ENCODE measurements around the gene ROBO4.

The ROBO4 gene

DNA sequence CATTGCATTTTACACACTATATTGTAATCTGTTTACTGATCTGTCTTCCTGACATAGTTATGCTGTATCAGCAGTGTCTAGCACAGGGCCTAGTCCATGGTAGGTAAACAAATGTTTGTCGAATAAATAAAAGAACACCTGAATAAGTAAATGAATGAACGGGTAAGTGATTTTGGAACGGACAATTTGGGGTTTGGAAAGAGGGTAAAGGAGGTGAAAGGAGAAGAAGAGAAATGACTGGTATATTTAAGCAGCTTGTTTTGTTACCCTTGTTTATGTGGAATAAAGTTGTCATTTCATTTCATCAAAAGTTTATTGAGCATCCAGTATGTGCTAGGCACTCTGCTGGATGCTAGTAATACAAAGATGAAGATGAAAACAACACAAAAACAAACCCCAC lies 21.3 kb upstream of the ROBO4 start, which contains the start of gene HEPN1:
Gene HEPN1 (plus strand): TSS at position 301 of the 400 bp plus-strand sequence.
- DNase-seq (ENCODE audit: low read depth in 2 of 2), result no peak

DNA sequence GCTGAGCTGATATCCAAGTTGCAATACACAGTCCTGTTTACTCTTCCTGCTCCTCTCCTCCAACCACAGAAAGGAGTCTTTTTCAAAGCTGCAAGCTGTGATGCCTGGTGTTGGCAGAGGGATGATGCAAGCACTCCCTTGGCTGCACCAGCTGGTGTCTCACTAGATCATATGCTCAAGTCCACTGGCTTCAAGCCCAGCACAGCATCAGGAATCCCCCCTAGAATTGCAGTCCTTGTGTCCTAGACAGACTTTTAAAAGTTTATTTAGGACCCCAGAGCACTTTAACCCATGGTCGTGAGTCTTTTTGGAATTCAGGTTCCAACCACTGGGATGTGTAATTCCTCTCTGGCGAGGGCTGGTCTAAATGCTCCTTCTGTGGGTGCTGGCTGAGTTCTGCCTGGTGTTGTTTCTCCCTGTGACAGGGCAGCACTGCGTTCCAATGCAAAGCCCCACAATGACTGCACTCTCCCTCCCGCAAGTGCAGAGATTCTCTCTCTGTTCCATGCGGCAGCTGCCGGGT lies 19.5 kb upstream of the ROBO4 start:
- DNase-seq (ENCODE audit: low read depth in 2 of 2), result no peak

DNA sequence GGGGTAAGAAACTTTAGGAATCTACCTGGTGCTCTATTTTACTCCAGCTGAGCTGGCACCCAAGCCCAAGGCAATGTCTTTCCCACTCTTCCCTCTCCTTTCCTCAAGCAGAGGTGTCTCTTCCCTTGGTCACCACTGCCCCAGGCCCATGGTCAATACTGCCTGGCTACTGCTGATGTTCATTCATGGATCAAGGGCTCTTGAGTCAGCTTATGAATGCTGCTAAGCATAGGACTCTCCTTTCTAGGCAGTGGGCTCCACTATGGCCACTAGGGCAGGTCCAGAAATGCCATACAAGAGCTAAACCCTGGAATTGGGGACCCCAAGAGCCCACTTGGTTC lies 18.7 kb upstream of the ROBO4 start:
- no peak for DNase-seq (ENCODE audit: low read depth in 2 of 2)

DNA sequence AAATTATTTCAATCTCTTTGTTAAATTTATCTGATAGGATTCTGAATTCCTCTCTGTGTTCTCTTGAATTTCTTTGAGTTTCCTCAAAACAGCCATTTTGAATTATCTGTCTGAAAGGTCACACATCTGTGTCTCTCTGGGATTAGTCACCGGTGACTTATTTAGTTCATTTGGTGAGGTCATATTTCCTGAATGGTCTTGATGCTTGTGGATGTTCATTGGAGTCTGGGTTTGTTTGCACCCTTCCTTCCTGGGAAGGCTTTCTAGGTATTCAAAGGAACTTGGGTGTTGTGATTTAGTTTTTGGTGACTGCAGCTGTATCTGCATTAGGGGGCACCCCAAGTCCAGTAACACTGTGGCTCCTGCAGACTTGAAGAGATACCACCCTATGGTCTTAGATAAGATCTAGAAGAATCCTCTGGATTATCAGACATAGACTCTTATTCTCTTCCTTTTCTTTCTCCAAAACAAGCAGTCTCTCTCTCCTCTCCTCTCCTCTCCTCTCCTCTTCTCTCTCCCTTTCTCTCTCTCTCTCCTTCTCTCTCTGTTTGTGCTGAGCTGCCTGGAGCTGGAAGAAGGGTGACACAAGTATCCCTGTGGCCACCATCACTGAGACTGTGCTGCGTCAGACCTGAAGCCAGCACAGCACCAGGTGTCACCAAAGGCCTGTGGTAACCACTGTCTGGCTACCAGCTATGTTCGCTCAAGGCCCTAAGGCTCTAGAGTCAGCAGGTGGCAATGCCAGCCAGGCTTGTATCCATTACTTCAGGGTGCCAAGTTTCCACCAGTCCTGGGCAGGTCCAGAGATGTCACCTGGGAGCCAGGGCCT lies 18.1 kb upstream of the ROBO4 start:
- DNase-seq (ENCODE audit: low read depth in 2 of 2), result no peak

DNA sequence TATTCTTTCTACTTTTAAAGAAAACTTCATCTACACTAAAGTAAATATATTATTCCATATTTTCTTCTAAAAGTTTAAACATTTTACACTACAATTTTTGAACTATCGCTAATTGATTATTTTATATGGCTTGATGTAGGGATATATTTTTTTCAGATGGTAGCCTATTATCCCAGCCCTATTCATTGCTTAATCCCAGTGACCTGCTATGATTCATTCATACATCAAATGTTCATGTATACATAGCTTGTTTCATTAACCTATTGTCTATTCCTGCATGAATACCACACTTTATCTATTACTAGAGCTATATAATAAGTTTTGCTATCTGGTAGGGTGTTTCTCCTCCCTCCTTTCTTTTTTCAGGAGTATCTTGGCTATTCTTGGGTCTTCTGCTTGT lies 5.0 kb upstream of the ROBO4 start:
- DNase-seq (ENCODE audit: low read depth in 2 of 2), result no peak

DNA sequence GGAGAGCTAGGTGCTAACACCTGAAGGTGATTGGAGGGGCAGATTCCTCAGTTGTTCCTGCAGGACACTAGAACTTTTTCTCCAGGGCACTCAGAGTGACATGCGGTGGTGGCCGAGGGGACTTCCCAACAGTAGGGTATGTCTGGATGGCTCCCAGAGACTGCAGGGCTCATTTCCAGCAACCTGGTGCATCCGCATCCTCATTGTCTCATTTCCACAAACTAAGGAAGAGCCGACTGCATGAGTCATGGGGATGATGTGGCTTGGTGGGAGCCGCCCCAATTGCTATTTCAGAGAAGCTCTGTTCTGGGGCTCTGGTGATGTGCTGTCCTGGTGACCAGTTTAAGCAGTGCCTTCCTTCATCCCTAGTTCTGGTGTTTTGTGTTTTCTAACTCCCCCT lies 2.8 kb upstream of the ROBO4 start:
- DNase-seq (ENCODE audit: low read depth in 2 of 2), result no peak

DNA sequence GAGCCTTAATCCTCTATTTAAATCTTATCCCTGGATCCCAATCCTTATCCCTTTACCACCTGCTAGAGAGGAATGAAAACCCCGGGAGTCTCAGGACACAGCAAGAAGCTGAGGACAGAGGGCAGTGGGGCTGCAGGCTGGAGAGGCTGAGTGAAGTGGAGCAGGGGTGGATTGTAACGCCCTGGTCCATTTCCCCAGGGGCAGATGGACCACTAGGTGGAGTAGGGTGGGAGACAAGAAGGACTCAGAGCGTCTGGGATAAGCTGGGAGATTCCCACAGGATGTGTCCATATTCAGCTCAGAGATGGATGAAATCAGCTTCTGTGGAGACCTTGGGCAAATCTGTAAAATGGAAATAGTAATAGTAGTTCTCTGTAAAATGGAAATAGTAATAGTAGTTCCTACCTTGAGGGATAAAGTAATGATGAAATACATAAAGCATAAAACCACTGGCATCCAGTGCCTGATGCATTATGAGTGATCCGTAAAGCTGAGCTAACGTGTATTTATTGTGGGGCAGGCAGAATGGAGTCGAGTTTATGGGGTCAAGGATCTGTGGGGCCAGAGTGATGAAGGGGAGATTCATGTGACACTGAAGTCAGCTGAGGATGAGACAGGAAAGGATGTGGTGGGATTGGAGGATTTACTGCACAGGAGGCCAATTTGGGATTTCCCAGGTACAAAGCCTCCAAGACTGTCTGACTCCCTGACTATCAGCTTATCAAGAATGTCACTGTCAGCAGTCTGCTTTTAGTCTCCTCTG lies 1.9 kb upstream of the ROBO4 start:
- DNase-seq (ENCODE audit: low read depth in 2 of 2), result no peak

DNA sequence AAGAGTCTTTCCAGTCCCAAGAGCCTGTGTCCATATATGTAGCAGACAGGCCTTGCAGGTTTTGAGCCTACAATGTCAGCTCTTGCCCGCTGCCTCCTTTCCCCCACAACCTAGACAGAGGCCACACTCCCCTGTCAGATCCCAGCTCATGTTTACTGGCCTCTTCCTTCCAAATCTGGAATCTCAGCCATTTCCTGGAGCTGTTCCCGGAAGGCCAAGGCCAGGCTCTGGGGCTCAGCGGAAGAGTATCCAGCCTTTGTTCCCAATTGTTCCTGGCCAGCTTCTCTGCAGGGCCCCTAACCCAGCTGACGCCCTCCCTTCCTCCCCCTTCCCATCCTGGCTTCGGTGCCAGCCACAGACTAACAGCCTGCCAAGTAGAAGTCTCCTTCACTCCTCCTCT lies 1.0 kb upstream of the ROBO4 start:
- no peak for DNase-seq (ENCODE audit: low read depth in 2 of 2)

DNA sequence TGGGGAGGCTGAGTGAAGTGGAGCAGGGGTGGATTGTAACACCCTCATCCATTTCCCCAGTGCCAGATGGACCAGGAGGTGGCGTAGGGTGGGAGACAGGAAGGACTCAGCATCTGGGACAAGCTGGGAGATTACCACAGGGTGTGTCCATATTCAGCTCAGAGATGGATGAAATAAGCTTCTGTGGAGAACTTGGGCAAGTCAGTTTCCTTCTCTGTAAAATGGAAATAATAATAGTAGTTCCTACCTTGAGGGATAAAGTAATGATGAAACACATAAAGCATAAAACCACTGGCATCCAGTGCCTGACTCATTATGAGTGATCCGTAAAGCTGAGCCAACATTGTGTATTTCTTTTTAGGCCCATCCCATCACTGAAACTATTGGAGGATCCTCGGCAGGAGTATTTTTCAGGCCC lies 607 bp upstream of the ROBO4 start:
- DNase-seq (ENCODE audit: low read depth in 2 of 2), result no peak

DNA sequence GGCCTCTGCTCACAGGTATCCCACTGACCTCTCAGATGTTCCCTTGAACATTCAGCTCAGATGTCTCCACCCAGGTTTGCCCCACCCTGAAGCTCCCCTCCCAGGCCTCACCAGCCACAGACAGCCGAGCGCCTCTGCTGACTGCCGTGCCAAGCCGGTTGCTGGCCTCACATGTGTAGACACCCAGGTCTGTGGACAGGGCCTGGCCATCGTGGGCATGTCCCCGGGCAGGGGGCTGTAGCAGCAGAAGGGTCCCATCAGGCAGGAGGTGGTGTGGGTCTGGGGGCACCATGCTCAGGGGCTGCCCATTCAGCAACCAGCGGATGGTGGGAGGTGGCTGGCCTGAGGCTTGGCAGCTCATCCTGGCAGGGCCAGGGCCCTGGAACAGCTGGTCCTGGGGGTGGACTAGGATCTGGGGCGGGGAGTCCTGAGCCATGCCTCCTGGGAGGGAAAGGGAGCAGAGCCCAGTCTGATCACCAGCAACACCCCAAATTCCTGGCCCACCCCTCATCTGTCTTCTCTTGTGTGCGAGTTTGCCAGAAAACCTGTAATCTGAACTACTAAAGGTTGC lies 759 bp downstream of the ROBO4 start:
- no peak for DNase-seq (ENCODE audit: low read depth in 2 of 2)

DNA sequence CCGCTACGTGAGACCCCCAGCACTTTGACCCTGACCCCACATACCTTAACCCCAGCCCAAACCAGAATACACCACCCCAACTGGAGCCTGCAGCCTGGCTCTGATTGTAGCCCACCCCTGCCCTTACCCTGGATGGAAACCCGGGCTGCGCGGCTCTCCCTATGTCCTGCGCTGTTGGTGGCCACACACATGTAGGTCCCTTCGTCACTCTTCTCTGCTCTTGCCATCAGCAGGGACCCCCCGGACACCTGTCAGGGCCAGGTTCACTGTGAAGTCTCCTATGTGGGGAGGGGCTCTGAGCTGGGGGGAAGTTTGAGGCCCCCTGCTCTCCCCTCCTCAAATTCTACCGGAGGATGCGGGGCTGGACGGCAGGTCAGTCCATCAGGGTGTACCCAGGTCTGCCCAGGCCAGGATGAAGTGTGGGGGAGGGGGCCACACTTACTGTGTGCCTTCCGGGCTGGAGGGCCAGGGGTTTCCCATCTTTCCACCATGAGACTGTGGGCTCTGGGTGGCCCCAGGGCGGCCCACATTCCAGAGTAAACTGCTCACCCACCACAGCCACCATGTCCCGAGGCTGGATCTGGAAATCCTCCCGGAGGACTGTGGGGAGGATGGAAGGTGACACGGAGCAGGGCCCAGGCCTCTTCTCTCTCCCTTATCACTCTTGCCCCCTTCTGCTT lies 1.5 kb downstream of the ROBO4 start:
- DNase-seq (ENCODE audit: low read depth in 2 of 2), result no peak

DNA sequence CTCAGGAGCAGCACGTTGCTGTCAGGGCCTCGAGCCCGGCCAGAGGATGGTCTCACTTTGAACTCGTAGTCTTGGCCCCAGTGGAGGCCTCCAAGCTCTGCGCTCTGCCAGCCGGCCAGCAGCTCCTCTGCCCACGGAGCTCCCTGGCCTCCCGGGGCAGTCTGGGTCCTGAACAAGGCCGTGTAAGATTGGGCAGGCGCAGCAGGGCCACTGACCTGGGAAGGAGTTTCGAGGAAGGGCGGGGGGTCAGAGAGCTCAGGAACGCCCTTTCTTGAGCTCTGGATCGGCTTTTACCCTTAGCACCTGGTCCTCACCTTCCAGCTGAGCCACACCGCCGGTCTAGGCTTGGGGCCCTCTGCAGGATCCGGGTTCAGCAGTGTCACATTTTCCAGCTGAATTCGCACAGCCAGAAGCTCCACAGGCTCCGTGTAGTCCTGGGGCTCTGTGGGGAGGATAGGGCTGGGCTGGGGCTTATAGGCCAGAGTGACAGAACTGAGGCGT lies 2.1 kb downstream of the ROBO4 start:
- no peak for DNase-seq (ENCODE audit: low read depth in 2 of 2)

DNA sequence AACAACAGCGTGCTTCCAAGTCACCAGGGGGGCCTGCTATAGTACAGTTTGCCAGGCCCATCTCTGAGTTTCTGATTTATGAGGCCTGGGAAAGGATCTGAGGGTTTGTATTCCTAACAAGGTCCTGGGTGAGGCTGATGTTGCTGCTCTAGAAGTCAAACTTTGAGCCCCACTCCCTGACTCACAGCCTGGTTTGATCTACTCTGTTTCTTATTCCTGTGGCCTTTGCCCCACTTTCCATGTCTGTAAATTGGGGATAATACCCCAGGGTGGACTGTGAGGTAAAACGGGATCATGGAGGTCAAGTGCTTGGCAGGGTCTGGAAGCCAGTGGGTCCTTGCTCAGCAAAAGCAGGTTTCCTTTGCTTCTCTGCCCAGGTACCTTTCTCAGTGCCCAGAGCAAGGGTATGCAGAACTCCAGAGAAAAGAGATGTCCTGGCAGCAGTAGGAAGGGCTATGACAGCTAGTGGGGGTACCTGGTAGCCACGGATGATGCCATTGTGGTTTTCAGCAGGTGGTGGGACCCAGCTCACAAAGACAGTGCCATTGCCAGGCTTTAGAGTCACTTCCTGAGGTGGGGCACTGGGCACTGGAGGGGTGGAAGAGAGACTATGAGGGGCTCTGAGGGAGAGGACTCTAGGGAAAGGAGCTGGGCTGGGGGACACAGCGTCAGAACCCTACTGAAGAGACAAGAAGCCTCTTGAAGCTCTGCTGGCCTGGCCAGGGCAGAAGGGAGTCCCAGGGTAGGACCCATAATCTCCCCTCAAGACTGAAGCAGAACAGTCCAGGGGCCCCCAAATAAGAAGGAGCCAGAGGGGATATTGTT lies 2.8 kb downstream of the ROBO4 start:
- no peak for DNase-seq (ENCODE audit: low read depth in 2 of 2)

DNA sequence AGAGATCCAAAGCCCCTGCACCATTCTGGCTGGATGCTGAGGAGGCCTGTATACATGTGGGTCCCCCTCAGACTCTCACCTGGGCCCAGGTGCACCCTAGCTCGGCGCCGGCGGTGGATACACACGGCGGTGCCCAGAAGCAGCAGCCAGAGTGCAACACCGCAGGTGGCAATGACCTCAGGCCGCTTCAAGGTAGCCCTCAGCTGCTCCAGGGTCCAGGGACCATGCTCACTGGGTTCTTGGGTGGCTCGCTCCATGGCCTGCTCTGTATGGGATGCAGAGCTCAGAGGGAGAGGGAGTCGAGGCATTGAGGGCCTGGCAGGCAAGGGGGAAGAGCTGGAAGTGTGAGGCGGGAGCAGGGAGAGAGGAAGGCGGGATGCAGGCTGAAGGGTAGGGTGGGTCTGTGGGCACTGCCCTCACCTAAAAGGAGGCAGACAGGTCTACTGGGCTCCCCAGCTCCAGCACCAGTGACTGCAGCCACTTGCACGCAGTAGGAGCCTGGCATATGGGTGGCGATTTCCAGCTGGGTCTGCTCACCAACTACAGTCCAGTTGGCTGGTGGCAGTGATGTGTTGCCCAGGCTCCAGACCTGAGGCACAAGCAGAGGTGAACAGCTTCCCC lies 3.8 kb downstream of the ROBO4 start:
- DNase-seq (ENCODE audit: low read depth in 2 of 2), result no peak

DNA sequence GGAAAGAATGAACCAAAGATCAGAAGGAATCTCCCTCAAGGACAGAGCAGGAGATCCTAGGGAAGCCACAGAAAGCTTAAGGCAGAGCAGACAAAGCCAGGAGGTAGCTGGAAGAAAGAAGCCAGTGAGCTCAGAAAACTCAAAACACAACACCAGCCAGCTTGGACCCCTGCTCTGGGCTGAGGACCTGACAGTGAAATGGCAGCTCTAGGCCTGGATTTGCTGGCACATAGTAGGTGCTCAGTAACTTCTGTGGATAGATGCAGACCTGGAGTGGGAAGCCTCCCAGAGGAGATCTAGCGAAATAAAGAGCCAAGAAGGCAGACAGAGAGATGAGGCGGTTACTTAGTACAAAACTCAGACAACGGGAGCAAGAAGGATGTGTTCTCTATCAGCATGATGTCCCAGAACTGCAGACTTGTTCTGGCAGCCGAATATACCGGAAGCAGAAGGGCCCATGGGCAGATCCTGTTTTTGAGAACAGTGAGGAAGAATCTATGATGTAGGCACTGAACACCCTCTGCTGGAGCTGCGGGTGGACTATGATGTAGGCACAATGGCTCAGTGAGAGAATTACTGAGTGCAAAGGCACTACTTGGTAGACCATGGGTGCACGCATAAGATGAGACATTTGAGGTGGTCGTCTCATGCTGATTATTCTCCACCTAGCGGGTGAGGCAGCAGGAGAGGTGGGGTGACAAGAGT lies 4.8 kb downstream of the ROBO4 start:
- no peak for DNase-seq (ENCODE audit: low read depth in 2 of 2)

DNA sequence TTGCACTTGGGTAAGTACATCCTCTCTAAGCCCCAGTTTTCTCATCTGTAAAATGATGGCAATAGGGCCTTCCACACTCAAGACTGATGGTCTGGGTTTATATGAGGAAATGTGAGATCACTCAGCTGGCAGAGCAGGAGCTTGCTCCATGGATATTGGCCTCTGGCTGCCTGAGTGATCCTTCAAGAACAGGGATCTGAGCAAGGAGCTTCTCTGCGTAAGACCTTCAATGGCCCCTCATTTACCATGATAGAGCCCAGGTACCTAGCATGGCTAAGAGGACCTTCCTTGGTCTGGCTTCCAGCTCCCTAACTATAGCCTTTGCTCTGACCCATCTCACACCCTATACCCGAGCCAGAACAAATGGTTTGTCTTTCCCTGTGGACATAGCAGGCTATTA lies 5.5 kb downstream of the ROBO4 start:
- no peak for DNase-seq (ENCODE audit: low read depth in 2 of 2)

DNA sequence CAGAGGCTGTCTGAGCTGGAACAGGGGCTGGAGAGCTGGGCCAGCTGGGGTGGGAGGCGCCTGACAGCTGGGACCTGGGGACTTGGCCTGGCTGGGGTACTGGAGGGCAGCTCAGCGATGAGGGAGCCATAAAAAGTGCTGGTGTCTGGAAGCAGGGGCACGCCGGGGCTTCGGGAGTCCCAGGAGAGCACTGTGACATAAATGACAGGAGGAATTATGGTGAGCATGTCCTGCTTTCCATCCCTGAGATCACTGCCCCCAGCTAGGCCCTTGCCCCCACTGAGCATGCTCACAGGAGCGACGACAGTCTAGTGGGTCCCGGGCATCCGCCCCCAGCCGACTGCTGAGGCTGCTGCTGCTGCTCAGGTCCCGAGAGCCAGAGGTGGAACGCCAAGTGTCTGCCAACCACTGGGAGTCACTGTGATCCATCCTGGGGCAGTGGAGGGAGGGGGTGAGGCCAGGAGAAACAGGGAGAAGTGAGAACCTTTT lies 6.2 kb downstream of the ROBO4 start:
- no peak for DNase-seq (ENCODE audit: low read depth in 2 of 2)

DNA sequence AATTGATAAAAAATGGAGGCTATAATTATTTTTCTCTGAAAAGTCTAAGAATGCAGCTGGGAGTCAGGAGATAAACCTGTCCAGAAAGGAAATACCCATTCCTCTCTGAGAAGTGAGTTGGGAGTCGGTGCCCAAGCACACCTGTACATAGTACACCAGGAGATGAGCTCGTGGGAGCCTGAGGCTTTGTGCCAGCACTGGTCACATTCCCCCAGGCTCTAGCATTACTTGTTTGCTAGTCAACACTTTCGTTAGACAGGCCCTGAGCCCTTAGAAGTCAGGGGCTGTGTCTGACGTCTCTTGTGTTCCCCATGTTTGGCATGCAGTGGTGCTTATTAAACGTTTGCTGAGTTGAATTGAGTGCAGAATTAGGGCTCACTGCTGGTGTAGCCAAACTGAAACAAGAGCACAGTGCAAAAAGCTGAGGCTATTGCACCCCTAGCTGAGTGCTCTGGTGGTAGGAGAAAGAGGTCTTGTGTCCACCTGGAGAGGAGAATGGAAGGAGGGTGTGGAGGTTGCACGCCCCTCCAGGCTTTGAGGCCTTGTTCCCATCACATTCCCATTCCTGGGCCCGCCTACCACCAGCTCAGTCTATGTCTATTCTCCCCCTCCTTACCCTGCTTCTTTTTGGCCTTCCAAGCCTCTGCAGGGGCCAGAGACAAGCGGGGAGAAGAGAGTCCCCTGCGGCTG lies 6.8 kb downstream of the ROBO4 start:
- no peak for DNase-seq (ENCODE audit: low read depth in 2 of 2)

DNA sequence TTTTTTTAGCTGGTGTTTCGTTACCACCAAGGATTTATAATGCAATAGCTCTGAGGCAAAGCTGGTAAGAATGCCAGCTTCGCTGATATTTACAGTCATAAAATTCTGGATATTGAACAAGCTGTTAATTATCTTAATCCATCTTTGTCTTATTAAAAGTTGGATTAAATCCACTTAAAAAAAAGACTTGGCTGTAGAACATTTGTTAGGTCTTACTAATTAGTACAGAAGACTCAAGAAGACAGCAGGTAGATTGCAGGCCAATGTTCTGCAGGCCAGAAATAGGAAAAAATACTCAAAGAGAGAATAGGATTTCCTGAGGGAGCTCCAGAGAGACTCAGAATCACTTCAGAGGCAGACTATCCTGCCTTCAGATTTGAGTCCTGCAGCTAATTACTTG lies 7.5 kb downstream of the ROBO4 start:
- DNase-seq (ENCODE audit: low read depth in 2 of 2), result no peak
